Measurements from ENCODE around the gene DRD5.

DNA sequence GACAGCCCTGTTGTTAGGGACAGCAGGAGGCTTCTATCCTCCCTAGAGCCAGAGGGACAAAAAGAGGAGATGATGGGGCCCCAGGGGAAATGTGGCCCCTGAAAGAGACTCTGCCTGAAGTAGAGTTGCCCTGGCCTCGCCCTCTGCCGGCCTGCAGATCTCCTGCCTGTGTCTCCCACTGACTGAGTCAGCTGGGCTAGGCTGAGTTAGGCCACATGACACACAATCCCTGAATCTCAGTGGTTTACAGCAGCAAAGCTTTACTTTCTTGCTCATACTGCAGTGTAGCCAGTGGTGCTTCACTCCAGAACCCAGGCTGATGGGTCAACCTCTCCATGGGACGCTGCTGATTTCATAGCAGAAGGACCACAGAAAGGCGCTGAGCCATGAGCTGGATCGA, 23.5 kb downstream of the DRD5 start:
- no peak for TF ChIP-seq CTCF (IDR thresholded peaks at IDR 0.05 in 4 of 5, conservative IDR thresholded peaks at IDR 0.05 in 1 of 5)
- TF ChIP-seq POLR2A (IDR thresholded peaks at IDR 0.05): no peak

All from gastrocnemius medialis (tissue), 4 donors.